IMR-90 (cell line): ENCODE results near the gene ISM1. TPM values are rescaled to one million over a fixed set of nuclear protein-coding genes. Genes with fewer than 3 reads are reported as not detected.

Experiments used
- ATAC-seq: fragments of 200-7000 bp; cut with Tn5 transposase; 2 replicates; pipeline ENCODE4 v1.9.1; 2020; ENCODE audit warnings: low read depth, mild to moderate bottlenecking, moderate library complexity
- BruUV-seq: library from RNA; stranded (reverse); fragments of 400-500 nt; replicated peaks from 2 replicates; lab custom pipeline; 2021; lab: Mats Ljungman, UMichigan
- CTCF ChIA-PET: fragments of 300-600 bp; formaldehyde crosslinking; extraction: SDS; loops from one replicate; lab custom pipeline; 2021; ENCODE audit warnings: antibody characterized with exemption; lab: Yijun Ruan, JAX
- POLR2A ChIA-PET: fragments of 300-600 bp; sonication (Branson Sonifier 250); formaldehyde crosslinking; loops from one replicate; lab custom pipeline; 2022; ENCODE audit warnings: antibody characterized with exemption; ENCODE audit not compliant: unreplicated experiment; lab: Charles Lee
- DNase-seq: peaks from one replicate; pipeline ENCODE4 v3.0.0; 2013
- H2AFZ ChIP-seq: replicated peaks from 2 replicates; pipeline ENCODE3; 2013; ENCODE audit warnings: low read length, mild to moderate bottlenecking; ENCODE audit not compliant: poor library complexity
- H2AK5ac ChIP-seq: 2 replicates; pipeline ENCODE4 v1.6.1; 2013; ENCODE audit warnings: low read depth, low read length, inconsistent platforms
- H2AK9ac ChIP-seq: replicated peaks from 2 replicates; pipeline ENCODE3; 2013; ENCODE audit warnings: mild to moderate bottlenecking, low read depth, low read length, moderate library complexity; ENCODE audit not compliant: poor library complexity
- H2BK120ac ChIP-seq: 2 replicates; pipeline ENCODE4 v1.6.1; 2013; ENCODE audit warnings: low read depth, low read length, inconsistent platforms
- H2BK15ac ChIP-seq: 3 replicates; pipeline ENCODE4 v1.6.1; 2013; ENCODE audit warnings: low read depth, low read length, inconsistent platforms
- H2BK20ac ChIP-seq: 2 replicates; pipeline ENCODE4 v1.6.1; 2013; ENCODE audit warnings: low read depth, mild to moderate bottlenecking, inconsistent platforms, low read length, moderate library complexity
- H2BK5ac ChIP-seq: 2 replicates; pipeline ENCODE4 v1.6.1; 2013; ENCODE audit warnings: mild to moderate bottlenecking, low read depth, low read length, inconsistent platforms; ENCODE audit not compliant: poor library complexity, severe bottlenecking
- H3K14ac ChIP-seq: replicated peaks from 2 replicates; pipeline ENCODE4 v1.6.1; 2013; ENCODE audit warnings: low read depth, low read length, inconsistent platforms
- H3K18ac ChIP-seq: 2 replicates; pipeline ENCODE4 v1.6.1; 2013; ENCODE audit warnings: low read depth, low read length, control low read depth
- H3K23ac ChIP-seq: 2 replicates; pipeline ENCODE4 v1.6.1; 2013; ENCODE audit warnings: low read depth, low read length, inconsistent platforms
- H3K27ac ChIP-seq: 2 replicates; pipeline ENCODE4 v1.5.1; 2013; ENCODE audit warnings: mild to moderate bottlenecking, control low read depth, low read length; ENCODE audit not compliant: insufficient read depth
- H3K27me3 ChIP-seq: 2 replicates; pipeline ENCODE4 v1.6.1; 2013; ENCODE audit warnings: low read length; ENCODE audit not compliant: control insufficient read depth, insufficient read depth
- H3K36me3 ChIP-seq: 2 replicates; pipeline ENCODE4 v1.6.1; 2013; ENCODE audit warnings: low read length, mixed read lengths; ENCODE audit not compliant: control insufficient read depth, insufficient read depth
- H3K4ac ChIP-seq: 2 replicates; pipeline ENCODE4 v1.6.1; 2013; ENCODE audit warnings: low read depth, low read length, inconsistent platforms
- H3K4me1 ChIP-seq: 2 replicates; pipeline ENCODE4 v1.6.1; 2013; ENCODE audit warnings: low read length, mixed read lengths; ENCODE audit not compliant: control insufficient read depth, insufficient read depth
- H3K4me2 ChIP-seq: 2 replicates; pipeline ENCODE4 v1.6.1; 2013; ENCODE audit warnings: low read depth, mild to moderate bottlenecking, control low read depth, low read length, moderate library complexity
- H3K4me3 ChIP-seq: 2 replicates; pipeline ENCODE4 v1.5.1; 2013; ENCODE audit warnings: low read depth, mild to moderate bottlenecking, control low read depth, low read length, moderate library complexity; ENCODE audit not compliant: insufficient read depth
- H3K56ac ChIP-seq: 2 replicates; pipeline ENCODE4 v1.6.1; 2013; ENCODE audit warnings: low read length, inconsistent platforms; ENCODE audit not compliant: insufficient read depth; ENCODE audit errors: extremely low read depth
- H3K79me1 ChIP-seq, 2 experiments: 2 replicates each; pipeline ENCODE4 v1.6.1; 2013; ENCODE audit warnings: low read length in 2 of 2, inconsistent platforms in 1 of 2, low read depth in 1 of 2
- H3K9ac ChIP-seq: 2 replicates; pipeline ENCODE4 v1.6.1; 2013; ENCODE audit warnings: low read depth, low read length, control low read depth
- H3K9me1 ChIP-seq: 2 replicates; pipeline ENCODE4 v1.6.1; 2013; ENCODE audit warnings: low read length, inconsistent platforms; ENCODE audit not compliant: insufficient read depth
- H3K9me3 ChIP-seq: 2 replicates; pipeline ENCODE4 v1.6.1; 2013; ENCODE audit warnings: low read length; ENCODE audit not compliant: control insufficient read depth, insufficient read depth
- H4K20me1 ChIP-seq: 2 replicates; pipeline ENCODE4 v1.6.1; 2013; ENCODE audit warnings: low read length, inconsistent platforms; ENCODE audit not compliant: insufficient read depth
- H4K5ac ChIP-seq: 2 replicates; pipeline ENCODE4 v1.6.1; 2013; ENCODE audit warnings: mild to moderate bottlenecking, low read depth, low read length, control low read depth
- H4K8ac ChIP-seq, 2 experiments: 2 replicates each; pipeline ENCODE4 v1.6.1; 2013; ENCODE audit warnings: low read depth in 2 of 2, low read length in 2 of 2, control low read depth in 1 of 2, inconsistent platforms in 1 of 2
- H4K91ac ChIP-seq: 2 replicates; pipeline ENCODE4 v1.6.1; 2013; ENCODE audit warnings: low read depth, low read length, inconsistent platforms; ENCODE audit not compliant: insufficient read depth
- BHLHE40 ChIP-seq: fragments of 150-350 bp; IDR thresholded peaks from 2 replicates; pipeline ENCODE4 v1.6.1; 2016; ENCODE audit warnings: mild to moderate bottlenecking, low read depth, low read length
- CEBPB ChIP-seq: IDR thresholded peaks from 2 replicates; pipeline ENCODE4 v1.6.1; 2012; ENCODE audit warnings: low read depth, low read length, improper control_type of control experiment
- CHD1 ChIP-seq: IDR thresholded peaks from 2 replicates; pipeline ENCODE4 v1.6.1; 2012; ENCODE audit warnings: low read depth, low read length, improper control_type of control experiment
- CTCF ChIP-seq: conservative IDR thresholded peaks from 2 replicates; pipeline ENCODE4 v1.5.1; 2012; ENCODE audit warnings: mild to moderate bottlenecking, low read depth, low read length, improper control_type of control experiment
- ELK1 ChIP-seq: fragments of 150-350 bp; IDR thresholded peaks from 2 replicates; pipeline ENCODE4 v1.6.1; 2016; ENCODE audit warnings: low read depth, mild to moderate bottlenecking, low read length, moderate library complexity, borderline replicate concordance
- FOS ChIP-seq: fragments of 150-350 bp; IDR thresholded peaks from 2 replicates; pipeline ENCODE4 v1.6.1; 2016; ENCODE audit warnings: low read depth, low read length
- MAFK ChIP-seq: IDR thresholded peaks from 2 replicates; pipeline ENCODE4 v1.6.1; 2012; ENCODE audit warnings: low read depth, low read length, improper control_type of control experiment
- MAZ ChIP-seq: IDR thresholded peaks from 2 replicates; pipeline ENCODE4 v1.6.1; 2012; ENCODE audit warnings: low read depth, mild to moderate bottlenecking, low read length, improper control_type of control experiment, moderate library complexity, borderline replicate concordance
- MXI1 ChIP-seq: IDR thresholded peaks from 2 replicates; pipeline ENCODE4 v1.6.1; 2012; ENCODE audit warnings: low read depth, mild to moderate bottlenecking, low read length, moderate library complexity, borderline replicate concordance
- NFE2L2 ChIP-seq: fragments of 150-350 bp; IDR thresholded peaks from 2 replicates; pipeline ENCODE4 v1.6.1; 2016; ENCODE audit warnings: low read depth, mild to moderate bottlenecking, low read length
- POLR2A ChIP-seq: IDR thresholded peaks from 2 replicates; pipeline ENCODE4 v1.6.1; 2012; ENCODE audit warnings: mild to moderate bottlenecking, low read depth, low read length
- RAD21 ChIP-seq: IDR thresholded peaks from 2 replicates; pipeline ENCODE4 v1.6.1; 2012; ENCODE audit warnings: low read length, improper control_type of control experiment
- RCOR1 ChIP-seq: IDR thresholded peaks from 2 replicates; pipeline ENCODE4 v1.6.1; 2012; ENCODE audit warnings: mild to moderate bottlenecking, low read length, improper control_type of control experiment; ENCODE audit not compliant: insufficient replicate concordance
- RFX5 ChIP-seq: IDR thresholded peaks from 2 replicates; pipeline ENCODE4 v1.8.0; 2012; ENCODE audit warnings: low read depth, mild to moderate bottlenecking, low read length, moderate library complexity
- USF2 ChIP-seq: fragments of 150-350 bp; IDR thresholded peaks from 2 replicates; pipeline ENCODE4 v1.6.1; 2017; ENCODE audit warnings: mild to moderate bottlenecking, antibody characterized with exemption, low read length, low read depth
- WGBS, 2 experiments: methylation state at CpG; one replicate each; pipeline versions ENCODE4 v1.1.5 to v1.1.7; 2013; ENCODE audit warnings: missing lambda C conversion rate in 2 of 2; ENCODE audit not compliant: insufficient read length in 1 of 2; ENCODE audit errors: extremely low coverage in 2 of 2; 5-methylcytosine and 5-hydroxymethylcytosine counted together
- dilution Hi-C: fragments of 300-500 bp; cut with HindIII; formaldehyde crosslinking; loops from one replicate; pipeline ENCODE4 v1.14.3; 2018; ENCODE audit warnings: low sequenced_read_pairs; ENCODE audit not compliant: unreplicated experiment
- in situ Hi-C: fragments of 300-500 bp; cut with MboI; formaldehyde crosslinking; loops from 3 replicates; pipeline ENCODE4 v1.14.3; 2019; ENCODE audit warnings: low sequenced_read_pairs, inconsistent platforms, mixed read lengths
- intact Hi-C: fragments of 100-400 bp; cut with micrococcal nuclease; formaldehyde crosslinking; loops from 2 replicates; pipeline ENCODE4 v1.10.0; 2022
- polyA plus RNA-seq, 3 experiments: library from polyadenylated mRNA; depleted of rRNA; stranded (reverse); fragments of >200 nt; gene quantifications; 2 replicates each; pipeline ENCODE4 v1.2.3, GENCODE V29; 2012; ENCODE audit warnings: low replicate concordance in 1 of 3
- total RNA-seq: library from RNA; depleted of rRNA; stranded (reverse); fragments of >200 nt; gene quantifications from 2 replicates; pipeline ENCODE4 v1.2.3, GENCODE V29; 2012

Gene ISM1
- total and polyA plus RNA-seq, 2 of the 4 experiments (the other 2 are of a cell fraction), result not detected

GRCh38 chr20:13267231-13267630, 46.2 kb downstream of the ISM1 start:
- Histone ChIP-seq H2AK9ac (no peak overlapping the region), H4K5ac (no peak overlapping the region), H3K79me1 (no peaks in the 10 kb centered on the region), H2AK5ac (no peak overlapping the region), H3K9ac (no peak overlapping the region), H4K20me1 (no peaks in the 10 kb centered on the region), H2BK20ac (no peak overlapping the region), H3K4me2 (no peak overlapping the region), H3K14ac (no peak overlapping the region), H3K9me1 (no peaks in the 10 kb centered on the region), H2BK120ac (no peak overlapping the region), H3K9me3 (no peaks in the 10 kb centered on the region), H3K4me1 (no peaks in the 10 kb centered on the region), H3K4me3 (no peak overlapping the region), H3K23ac (no peak overlapping the region), H2BK15ac (no peak overlapping the region), H3K27ac (no peak overlapping the region), H3K36me3 (no peaks in the 10 kb centered on the region), H3K27me3 (peaks cover 3% of the 10 kb centered on the region; the same call in 1 of the 2 replicates), H3K56ac (no peak overlapping the region), H3K4ac (no peak overlapping the region), H4K8ac (no peak overlapping the region), H2BK5ac (no peak overlapping the region), H4K91ac (no peak overlapping the region), H3K18ac (no peak overlapping the region), H2AFZ (no peak overlapping the region)
- in situ Hi-C loops (no loop called here), intact Hi-C loops (no loop called here), dilution Hi-C loops (no loop called here)
- DNase-seq, result no peak
- ChIA-PET POLR2A (no interaction called here), CTCF (no interaction called here)
- no peak for ATAC-seq
- WGBS, 2 experiments, result no CpG with 5 or more reads among the region's 7 CpGs
- TF ChIP-seq BHLHE40 (no peak), FOS (no peak), MXI1 (no peak), CEBPB (no peak), NFE2L2 (no peak), POLR2A (no peak), RCOR1 (no peak), RAD21 (no peak), CHD1 (no peak), MAFK (no peak), CTCF (no peak), RFX5 (no peak), MAZ (no peak), ELK1 (no peak), USF2 (no peak)
- BruUV-seq, result no TSS peak
